ENCODE results near the gene SLC22A8. TPM values are rescaled to one million over a fixed set of nuclear protein-coding genes. Genes with fewer than 3 reads are reported as not detected.

SLC22A8 gene
- total RNA-seq, 2 donors from 2014 or later = not detected

Other genes starting within 250 kb of the SLC22A8 start
- gene TAF6L, start 244.4 kb downstream of the SLC22A8 start, total RNA-seq = 10 to 100 TPM; 13.9 to 34.1 TPM
- 10 to 100 TPM; 30.5 to 31.1 TPM for gene TMEM179B, start 228.4 kb downstream of the SLC22A8 start, total RNA-seq
- gene TMEM223, start 223.8 kb downstream of the SLC22A8 start, total RNA-seq = 10 to 100 TPM; 13.0 to 20.1 TPM
- gene NXF1, start 210.4 kb downstream of the SLC22A8 start, total RNA-seq = 100 to 1,000 TPM; 108 to 145 TPM
- 10 to 100 TPM; 32.0 to 53.4 TPM for gene STX5, start 183.8 kb downstream of the SLC22A8 start, total RNA-seq
- 1 to 10 TPM in 1 of 2 donors, not detected in 1; 1.0 TPM for gene TEX54, start 183.0 kb downstream of the SLC22A8 start, total RNA-seq
- gene WDR74, start 176.3 kb downstream of the SLC22A8 start, total RNA-seq = 100 to 1,000 TPM in 1 of 2 donors, 10 to 100 TPM in 1; 90.4 to 136 TPM
- 100 to 1,000 TPM; 234 to 307 TPM for gene SLC3A2, start 134.9 kb downstream of the SLC22A8 start, total RNA-seq
- not detected for gene CHRM1, start 94.5 kb downstream of the SLC22A8 start, total RNA-seq
- not detected for gene SLC22A6, start 30.9 kb downstream of the SLC22A8 start, total RNA-seq
- gene SLC22A24, start 128.4 kb upstream of the SLC22A8 start, total RNA-seq = not detected
- gene SLC22A25, start 227.8 kb upstream of the SLC22A8 start, total RNA-seq = not detected

Measured in natural killer cell treated with Interleukin-12 subunit alpha and Interleukin-12 subunit beta and Interleukin-15 and Interleukin-18, amount 100 ng/mL, for 72 hours (primary cell).